Vagina (tissue), 2 donors: ENCODE results near the gene GPR156.

Experiments used
- POLR2A ChIP-seq, 2 donors: fragments of 450-650 bp; IDR thresholded peaks; one replicate each; pipeline ENCODE4 v1.6.1; 2017; ENCODE audit warnings: antibody characterized with exemption in 2 of 2, mild to moderate bottlenecking in 2 of 2, moderate library complexity in 2 of 2
- POLR2AphosphoS5 ChIP-seq, 2 donors: sonication (generic); formaldehyde crosslinking; IDR thresholded peaks; one replicate each; pipeline ENCODE4 v1.9.0; 2017; ENCODE audit warnings: antibody characterized with exemption in 2 of 2, mild to moderate bottlenecking in 2 of 2, low read depth in 1 of 2; ENCODE audit not compliant: insufficient read depth in 1 of 2
- TF ChIP-seq, protein P1 (sequence below), 3 experiments: fragments of 450-650 bp in 2 of 3; fragments of 200-600 bp in 1 of 3; sonication (generic) in 1 of 3; IDR thresholded peaks; one replicate each; pipeline ENCODE4 v1.5.1; 2017 to 2019; ENCODE audit warnings: antibody characterized with exemption in 3 of 3, mild to moderate bottlenecking in 2 of 3, moderate library complexity in 2 of 3

DNA sequence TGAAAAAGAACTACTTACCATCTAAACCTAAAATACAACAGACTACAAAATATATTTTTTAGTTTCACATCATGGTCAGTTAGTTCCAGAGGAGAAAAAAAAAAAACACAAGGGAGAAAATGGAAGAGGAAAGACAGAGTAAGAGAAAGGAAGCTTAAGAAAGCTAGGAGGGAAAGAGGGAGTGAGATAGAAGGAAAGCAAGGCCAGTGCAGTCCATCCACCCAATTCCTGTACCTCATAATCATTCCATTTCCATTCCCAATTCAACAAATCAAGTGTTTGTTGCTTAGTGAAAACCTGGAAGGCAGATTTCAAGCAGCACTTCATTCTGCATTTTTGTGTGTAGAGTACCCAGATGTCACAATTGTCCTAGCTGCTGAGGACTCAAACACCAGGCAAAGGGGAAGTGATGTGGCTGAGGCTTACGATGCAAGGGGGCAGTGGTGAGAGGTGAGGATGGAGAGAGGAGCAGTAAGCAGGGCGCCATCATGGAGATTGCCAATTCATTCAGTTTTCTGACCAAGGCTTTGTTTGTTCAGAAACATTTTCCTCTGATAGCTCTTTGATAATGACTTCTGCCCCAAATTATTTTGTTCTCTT lies 107.2 kb downstream of the GPR156 start:
- no peak for TF ChIP-seq POLR2A (IDR thresholded peaks at IDR 0.05)
- TF ChIP-seq, protein P1, sequence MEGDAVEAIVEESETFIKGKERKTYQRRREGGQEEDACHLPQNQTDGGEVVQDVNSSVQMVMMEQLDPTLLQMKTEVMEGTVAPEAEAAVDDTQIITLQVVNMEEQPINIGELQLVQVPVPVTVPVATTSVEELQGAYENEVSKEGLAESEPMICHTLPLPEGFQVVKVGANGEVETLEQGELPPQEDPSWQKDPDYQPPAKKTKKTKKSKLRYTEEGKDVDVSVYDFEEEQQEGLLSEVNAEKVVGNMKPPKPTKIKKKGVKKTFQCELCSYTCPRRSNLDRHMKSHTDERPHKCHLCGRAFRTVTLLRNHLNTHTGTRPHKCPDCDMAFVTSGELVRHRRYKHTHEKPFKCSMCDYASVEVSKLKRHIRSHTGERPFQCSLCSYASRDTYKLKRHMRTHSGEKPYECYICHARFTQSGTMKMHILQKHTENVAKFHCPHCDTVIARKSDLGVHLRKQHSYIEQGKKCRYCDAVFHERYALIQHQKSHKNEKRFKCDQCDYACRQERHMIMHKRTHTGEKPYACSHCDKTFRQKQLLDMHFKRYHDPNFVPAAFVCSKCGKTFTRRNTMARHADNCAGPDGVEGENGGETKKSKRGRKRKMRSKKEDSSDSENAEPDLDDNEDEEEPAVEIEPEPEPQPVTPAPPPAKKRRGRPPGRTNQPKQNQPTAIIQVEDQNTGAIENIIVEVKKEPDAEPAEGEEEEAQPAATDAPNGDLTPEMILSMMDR (IDR thresholded peaks at IDR 0.05): no peak
- no peak for TF ChIP-seq POLR2AphosphoS5 (IDR thresholded peaks at IDR 0.05; ENCODE audit: insufficient read depth in 1 of 2, low read depth in 1 of 2)
